Measurements from ENCODE around the gene CDC42BPB.

DNA sequence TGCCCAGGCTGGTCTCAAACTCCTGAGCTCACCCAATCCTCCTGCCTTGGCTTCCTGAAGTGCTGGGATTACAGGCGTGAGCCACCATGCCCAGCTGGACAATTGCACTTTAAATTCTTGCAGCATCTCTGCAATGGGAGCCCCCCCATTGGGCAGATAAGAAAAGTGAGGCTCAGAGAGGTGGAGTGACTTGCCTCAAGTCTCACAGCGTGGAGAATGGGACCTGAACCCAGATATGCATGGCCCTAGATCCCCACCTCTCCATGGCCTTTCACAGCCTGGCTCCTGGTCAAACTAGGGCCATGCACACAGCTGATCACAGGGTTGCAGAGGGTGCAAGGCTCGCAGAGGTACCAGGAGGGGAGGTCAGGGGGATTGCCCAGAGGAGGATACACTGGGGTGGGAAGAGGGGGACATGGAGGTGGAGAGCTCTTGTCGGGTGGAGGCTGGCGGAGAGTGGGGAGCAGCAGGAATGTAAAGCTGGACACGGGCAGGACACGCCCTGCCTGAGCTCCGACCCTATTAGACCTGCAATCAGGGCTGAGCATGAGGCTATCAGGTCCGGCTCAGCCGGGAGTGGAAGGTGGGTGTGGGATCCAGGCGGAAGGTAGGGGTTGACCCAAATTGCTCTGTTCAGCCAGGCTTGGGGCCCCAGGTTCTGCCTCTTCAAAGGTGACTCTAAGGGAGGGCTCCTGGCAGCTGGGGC is 44.1 kb upstream of the CDC42BPB start:
- TF ChIP-seq, protein P1, sequence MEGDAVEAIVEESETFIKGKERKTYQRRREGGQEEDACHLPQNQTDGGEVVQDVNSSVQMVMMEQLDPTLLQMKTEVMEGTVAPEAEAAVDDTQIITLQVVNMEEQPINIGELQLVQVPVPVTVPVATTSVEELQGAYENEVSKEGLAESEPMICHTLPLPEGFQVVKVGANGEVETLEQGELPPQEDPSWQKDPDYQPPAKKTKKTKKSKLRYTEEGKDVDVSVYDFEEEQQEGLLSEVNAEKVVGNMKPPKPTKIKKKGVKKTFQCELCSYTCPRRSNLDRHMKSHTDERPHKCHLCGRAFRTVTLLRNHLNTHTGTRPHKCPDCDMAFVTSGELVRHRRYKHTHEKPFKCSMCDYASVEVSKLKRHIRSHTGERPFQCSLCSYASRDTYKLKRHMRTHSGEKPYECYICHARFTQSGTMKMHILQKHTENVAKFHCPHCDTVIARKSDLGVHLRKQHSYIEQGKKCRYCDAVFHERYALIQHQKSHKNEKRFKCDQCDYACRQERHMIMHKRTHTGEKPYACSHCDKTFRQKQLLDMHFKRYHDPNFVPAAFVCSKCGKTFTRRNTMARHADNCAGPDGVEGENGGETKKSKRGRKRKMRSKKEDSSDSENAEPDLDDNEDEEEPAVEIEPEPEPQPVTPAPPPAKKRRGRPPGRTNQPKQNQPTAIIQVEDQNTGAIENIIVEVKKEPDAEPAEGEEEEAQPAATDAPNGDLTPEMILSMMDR (IDR thresholded peaks at IDR 0.05), result no peak
- TF ChIP-seq POLR2A (IDR thresholded peaks at IDR 0.05), result no peak
